Gastroesophageal sphincter (tissue), 3 donors: Measurements from ENCODE around the gene RFX3.
"Not testable (repeated sequence)": the region's sequence is repeated elsewhere in the genome, so short reads cannot be mapped to it uniquely, and the experiment has no call there.

Experiments used
- CTCF ChIP-seq, 4 experiments: fragments of 200-600 bp in 2 of 4; fragments of 450-650 bp in 2 of 4; sonication (generic) in 1 of 4; IDR thresholded peaks; one replicate each; pipeline ENCODE4 v1.5.1; 2017 to 2019; ENCODE audit warnings: antibody characterized with exemption in 4 of 4, mild to moderate bottlenecking in 2 of 4, moderate library complexity in 2 of 4
- POLR2A ChIP-seq, 2 donors: fragments of 450-650 bp; IDR thresholded peaks; one replicate each; pipeline ENCODE4 v1.6.1; 2017; ENCODE audit warnings: antibody characterized with exemption in 2 of 2, mild to moderate bottlenecking in 2 of 2, moderate library complexity in 1 of 2
- POLR2AphosphoS5 ChIP-seq: sonication (generic); formaldehyde crosslinking; IDR thresholded peaks from one replicate; pipeline ENCODE4 v1.6.1; 2017; ENCODE audit warnings: antibody characterized with exemption

- TF ChIP-seq CTCF (IDR thresholded peaks at IDR 0.05); POLR2AphosphoS5; POLR2A (IDR thresholded peaks at IDR 0.05): not testable (repeated sequence)
Observed at GRCh38 chr9:3312595-3312994, 213.2 kb downstream of the RFX3 start.
